SK-N-SH (cell line): Measurements from ENCODE around the gene PARVA. TPM values are rescaled to one million over a fixed set of nuclear protein-coding genes. Genes with fewer than 3 reads are reported as not detected.

ENCODE experiments used
- CTCF ChIA-PET: fragments of 300-600, 350-600 bp; formaldehyde crosslinking; extraction: SDS; loops from one replicate; lab custom pipeline; 2021; lab: Yijun Ruan, JAX
- POLR2A ChIA-PET: fragments of 350-600 bp; sonication (Branson Sonifier 250); formaldehyde crosslinking; extraction: SDS; loops from one replicate; lab custom pipeline; 2020; ENCODE audit warnings: antibody characterized with exemption, inconsistent platforms; lab: Yijun Ruan, JAX
- DNase-seq: peaks from one replicate; pipeline ENCODE4 v3.0.0; 2012
- H2AFZ ChIP-seq: fragments of 200-600 bp; sonication (generic); 2 replicates; pipeline ENCODE4 v1.8.1; 2016; ENCODE audit warnings: antibody characterized with exemption, mild to moderate bottlenecking, low read depth
- H3F3A ChIP-seq: fragments of 200-600 bp; sonication (generic); replicated peaks from 2 replicates; pipeline ENCODE3; 2016; ENCODE audit warnings: antibody characterized with exemption, mild to moderate bottlenecking; ENCODE audit not compliant: insufficient read depth
- H3K27ac ChIP-seq, 2 experiments: fragments of 200-500 bp in 1 of 2; fragments of 200-600 bp in 1 of 2; sonication (Bioruptor generic) in 1 of 2; sonication (generic), shearing (Covaris generic) in 1 of 2; 2 replicates each; pipeline versions ENCODE4 v1.5.1 to v1.6.1; 2014 to 2016; ENCODE audit warnings: low read depth in 2 of 2, inconsistent platforms in 1 of 2, low read length in 1 of 2, mild to moderate bottlenecking in 1 of 2, mixed read lengths in 1 of 2
- H3K27me3 ChIP-seq: fragments of 200-600 bp; sonication (generic), shearing (Covaris generic); 2 replicates; pipeline ENCODE4 v1.6.1; 2016; ENCODE audit warnings: mixed run types; ENCODE audit not compliant: insufficient read depth
- H3K36me3 ChIP-seq, 2 experiments: fragments of 200-500 bp in 1 of 2; fragments of 200-600 bp in 1 of 2; sonication (Bioruptor generic) in 1 of 2; sonication (generic) in 1 of 2; replicated peaks in 1 of 2; 2 replicates each; pipeline versions ENCODE3 to v1.5.1; 2014 to 2016; ENCODE audit warnings: low read length in 1 of 2, mild to moderate bottlenecking in 1 of 2; ENCODE audit not compliant: insufficient read depth in 2 of 2, control insufficient read depth in 1 of 2
- H3K4me1 ChIP-seq, 2 experiments: fragments of 200-500 bp in 1 of 2; fragments of 200-600 bp in 1 of 2; sonication (Bioruptor generic) in 1 of 2; sonication (generic), shearing (Covaris generic) in 1 of 2; 2 replicates each; pipeline versions ENCODE4 v1.5.1 to v1.6.1; 2014 to 2016; ENCODE audit warnings: low read depth in 1 of 2, low read length in 1 of 2, mixed run types in 1 of 2; ENCODE audit not compliant: insufficient read depth in 2 of 2, control insufficient read depth in 1 of 2
- H3K4me2 ChIP-seq: fragments of 200-600 bp; sonication (generic), shearing (Covaris generic); 2 replicates; pipeline ENCODE4 v1.6.1; 2017; ENCODE audit warnings: mixed run types
- H3K4me3 ChIP-seq, 2 experiments: fragments of 200-500 bp in 1 of 2; fragments of 200-600 bp in 1 of 2; sonication (Bioruptor generic) in 1 of 2; sonication (generic), shearing (Covaris generic) in 1 of 2; 2 replicates each; pipeline versions ENCODE4 v1.5.1 to v1.8.1; 2014 to 2016; ENCODE audit warnings: low read depth in 2 of 2, inconsistent platforms in 1 of 2, low read length in 1 of 2, mild to moderate bottlenecking in 1 of 2, mixed read lengths in 1 of 2, moderate library complexity in 1 of 2
- H3K79me2 ChIP-seq: fragments of 200-600 bp; sonication (generic); 2 replicates; pipeline ENCODE4 v1.8.1; 2017; ENCODE audit warnings: mild to moderate bottlenecking; ENCODE audit not compliant: insufficient read depth
- H3K9ac ChIP-seq: fragments of 200-600 bp; sonication (generic); 2 replicates; pipeline ENCODE4 v1.6.1; 2017; ENCODE audit warnings: mixed run types
- H3K9me2 ChIP-seq: fragments of 200-600 bp; sonication (generic); 2 replicates; pipeline ENCODE4 v1.6.1; 2017; ENCODE audit warnings: mixed run types
- H3K9me3 ChIP-seq: fragments of 200-600 bp; sonication (generic); 2 replicates; pipeline ENCODE4 v1.6.1; 2017; ENCODE audit warnings: mixed run types, mild to moderate bottlenecking, moderate library complexity
- H4K20me1 ChIP-seq: fragments of 200-600 bp; sonication (generic); 2 replicates; pipeline ENCODE4 v1.6.1; 2017; ENCODE audit warnings: mild to moderate bottlenecking, mixed run types; ENCODE audit not compliant: insufficient read depth
- CHD2 ChIP-seq: fragments of 150-350 bp; IDR thresholded peaks from 2 replicates; pipeline ENCODE4 v1.6.1; 2018; ENCODE audit warnings: low read length; ENCODE audit not compliant: partially characterized antibody
- EP300 ChIP-seq, 2 experiments: IDR thresholded peaks; 2 replicates each; pipeline versions ENCODE4 v1.4.0 to v1.6.1; 2012; ENCODE audit warnings: borderline replicate concordance in 1 of 2, low read depth in 1 of 2, low read length in 1 of 2
- EZH2phosphoT487 ChIP-seq: fragments of 200-600 bp; sonication (generic); IDR thresholded peaks from 2 replicates; pipeline ENCODE4 v1.6.1; 2017; ENCODE audit warnings: low read depth, mixed run types, mild to moderate bottlenecking, antibody characterized with exemption, moderate library complexity, borderline replicate concordance
- FOSL2 ChIP-seq: IDR thresholded peaks from 2 replicates; pipeline ENCODE4 v1.4.0; 2012; ENCODE audit warnings: low read depth, mild to moderate bottlenecking, moderate library complexity, borderline replicate concordance
- FOXJ3 ChIP-seq: sonication (generic); formaldehyde crosslinking; IDR thresholded peaks from 2 replicates; pipeline ENCODE4 v1.5.1; 2020; ENCODE audit warnings: mild to moderate bottlenecking, missing genetic modification reagents
- FOXM1 ChIP-seq: IDR thresholded peaks from 2 replicates; pipeline ENCODE4 v1.4.0; 2012; ENCODE audit warnings: low read depth, mild to moderate bottlenecking
- GABPA ChIP-seq: IDR thresholded peaks from 2 replicates; pipeline ENCODE4 v1.4.0; 2012; ENCODE audit warnings: low read depth, mild to moderate bottlenecking
- MAX ChIP-seq: IDR thresholded peaks from 2 replicates; pipeline ENCODE4 v1.4.0; 2012; ENCODE audit warnings: low read depth
- MEF2A ChIP-seq: IDR thresholded peaks from 2 replicates; pipeline ENCODE4 v1.4.0; 2012; ENCODE audit warnings: low read depth, borderline replicate concordance
- MXI1 ChIP-seq: IDR thresholded peaks from 2 replicates; pipeline ENCODE4 v1.6.1; 2012; ENCODE audit warnings: mild to moderate bottlenecking, low read depth, low read length, improper control_type of control experiment
- NFIC ChIP-seq: IDR thresholded peaks from 2 replicates; pipeline ENCODE4 v1.4.0; 2012; ENCODE audit warnings: borderline replicate concordance
- NRF1 ChIP-seq: IDR thresholded peaks from 2 replicates; pipeline ENCODE4 v1.6.1; 2012; ENCODE audit warnings: low read depth, mild to moderate bottlenecking, low read length
- POLR2AphosphoS5 ChIP-seq: IDR thresholded peaks from 2 replicates; pipeline ENCODE4 v1.6.1; 2012; ENCODE audit warnings: low read depth, low read length
- RAD21 ChIP-seq: IDR thresholded peaks from 2 replicates; pipeline ENCODE4 v1.6.1; 2012; ENCODE audit warnings: mild to moderate bottlenecking, low read length
- REST ChIP-seq: IDR thresholded peaks from 2 replicates; pipeline ENCODE4 v1.6.1; 2012; ENCODE audit warnings: mild to moderate bottlenecking, low read depth, low read length, moderate library complexity
- RFX5 ChIP-seq: IDR thresholded peaks from 2 replicates; pipeline ENCODE4 v1.6.1; 2012; ENCODE audit warnings: mild to moderate bottlenecking, improper control_type of control experiment, low read length
- RXRA ChIP-seq: IDR thresholded peaks from 2 replicates; pipeline ENCODE4 v1.4.0; 2012; ENCODE audit warnings: low read depth, mild to moderate bottlenecking, borderline replicate concordance
- SMC3 ChIP-seq: IDR thresholded peaks from 2 replicates; pipeline ENCODE4 v1.6.1; 2012; ENCODE audit warnings: low read depth, low read length, improper control_type of control experiment
- YY1 ChIP-seq: IDR thresholded peaks from 2 replicates; pipeline ENCODE4 v1.4.0; 2012; ENCODE audit warnings: low read depth, mild to moderate bottlenecking
- ZBTB33 ChIP-seq: IDR thresholded peaks from 2 replicates; pipeline ENCODE4 v1.4.0; 2012; ENCODE audit warnings: low read depth, borderline replicate concordance
- WGBS: methylation state at CpG from one replicate; pipeline ENCODE4 v1.1.6; 2017; ENCODE audit warnings: low lambda C conversion rate; 5-methylcytosine and 5-hydroxymethylcytosine counted together
- polyA plus RNA-seq, 3 experiments: library from polyadenylated mRNA; depleted of rRNA; stranded (reverse); fragments of >200 nt; gene quantifications; 2 replicates each; pipeline ENCODE4 v1.2.3, GENCODE V29; 2012

Gene PARVA
- polyA plus RNA-seq, 1 of the 3 experiments (the other 2 are of a cell fraction), result 27.6 TPM

- Histone ChIP-seq H3K4me2 (peak overlapping the region; percentile 35; the same call in 1 of the 2 replicates), H2AFZ (no peak overlapping the region), H3K9me3 (no peaks in the 10 kb centered on the region), H3K4me3 (no peak overlapping the region), H3K27ac (peak overlapping the region in 1 of 2 experiments; percentile 34; a peak in 1 of 4 replicates), H3K79me2 (peaks cover 96% of the 10 kb centered on the region), H3F3A (peaks cover 3% of the 10 kb centered on the region), H3K36me3 (peaks cover 4 to 27% of the 10 kb centered on the region in 2 experiments), H3K9ac (no peak overlapping the region)
- DNase-seq, result no peak
- POLR2A ChIA-PET, result no interaction called here
- WGBS, result 92% methylated on average over 1 of the region's 1 CpG
- CTCF ChIA-PET, result interaction anchor here (3.8 kb wide), 1 partner anchor 98 kb away, joined by 11 read pairs; no protein-coding TSS in a partner anchor
- no peak for TF ChIP-seq FOSL2
- no peak for TF ChIP-seq YY1
- TF ChIP-seq MXI1, result no peak
- TF ChIP-seq RAD21, result no peak
- no peak for TF ChIP-seq ZBTB33
- TF ChIP-seq NRF1, result no peak
- TF ChIP-seq CHD2, result no peak
- TF ChIP-seq POLR2AphosphoS5, result no peak
- no peak for TF ChIP-seq RXRA
- TF ChIP-seq REST, result no peak
- TF ChIP-seq FOXJ3, result no peak
- no peak for TF ChIP-seq EP300 (IDR thresholded peaks at IDR 0.05; ENCODE audit: borderline replicate concordance in 1 of 2, low read depth in 1 of 2, low read length in 1 of 2)
- TF ChIP-seq NFIC, result no peak
- TF ChIP-seq FOXM1, result no peak
- TF ChIP-seq RFX5, result no peak
- TF ChIP-seq MEF2A, result no peak
- no peak for TF ChIP-seq SMC3
- TF ChIP-seq MAX, result no peak
- no peak for TF ChIP-seq EZH2phosphoT487
- no peak for TF ChIP-seq GABPA
- TF ChIP-seq, all 33 proteins: peak for 0
- H3K27me3 ChIP-seq, result no peaks in the 10 kb centered on the region
- peaks cover 38% of the 10 kb centered on the region for H4K20me1 ChIP-seq
- no peaks in the 10 kb centered on the region for H3K9me2 ChIP-seq
- H3K4me1 ChIP-seq, result peaks cover 27 to 33% of the 10 kb centered on the region in 2 experiments; a peak in 2 of 4 replicates
These were observed 8.9 kb downstream of the PARVA start for GRCh38 chr11:12386309-12386708.
